OCI-M2 (cell line): Measurements from ENCODE around the gene ARID4B.
"Not testable (repeated sequence)": the region's sequence is repeated elsewhere in the genome, so short reads cannot be mapped to it uniquely, and the experiment has no call there.

ENCODE experiments used
- DNase-seq: peaks from one replicate; lab custom pipeline; 2025; ENCODE audit not compliant: unreplicated experiment; lab: John Stamatoyannopoulos, UW

Gene ARID4B

DNA sequence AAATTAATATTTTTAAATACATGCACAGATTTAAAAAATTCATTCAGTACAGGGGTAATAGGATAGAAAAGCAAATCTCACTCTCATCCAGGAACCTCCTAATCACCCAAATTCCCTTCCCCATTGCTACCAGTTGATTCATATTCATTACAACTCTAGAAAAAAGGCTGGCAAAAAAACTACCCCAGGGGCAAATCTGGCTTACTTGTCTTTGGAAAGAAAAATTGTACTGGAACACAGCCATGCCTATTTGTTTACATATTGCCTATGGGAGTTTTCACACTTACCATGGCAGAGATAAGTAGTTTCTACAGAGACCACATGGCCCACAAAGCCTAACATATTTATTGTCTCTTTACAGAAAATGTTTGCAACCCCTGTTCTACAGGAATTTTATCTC is 158.0 kb downstream of the ARID4B start:
- DNase-seq: no peak

DNA sequence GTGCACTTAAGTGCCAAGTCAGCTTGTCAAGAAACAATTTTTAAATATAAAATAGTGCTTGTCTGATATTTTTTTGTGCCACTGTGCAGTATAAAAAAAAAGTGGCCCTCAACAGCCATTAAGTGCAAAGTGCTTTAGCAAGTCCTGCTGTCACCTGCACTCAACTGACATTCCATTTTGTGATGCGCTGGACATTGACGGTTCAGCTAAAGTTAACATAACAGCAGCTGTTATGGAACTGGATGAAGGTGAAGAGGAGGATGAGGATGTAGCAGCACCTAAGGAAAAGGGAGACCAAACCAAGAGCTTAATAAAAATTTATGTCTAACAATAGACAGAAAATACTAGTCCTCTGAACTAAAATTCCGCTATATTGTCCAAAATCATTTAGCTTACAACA is 159.6 kb downstream of the ARID4B start:
- DNase-seq: no peak

DNA sequence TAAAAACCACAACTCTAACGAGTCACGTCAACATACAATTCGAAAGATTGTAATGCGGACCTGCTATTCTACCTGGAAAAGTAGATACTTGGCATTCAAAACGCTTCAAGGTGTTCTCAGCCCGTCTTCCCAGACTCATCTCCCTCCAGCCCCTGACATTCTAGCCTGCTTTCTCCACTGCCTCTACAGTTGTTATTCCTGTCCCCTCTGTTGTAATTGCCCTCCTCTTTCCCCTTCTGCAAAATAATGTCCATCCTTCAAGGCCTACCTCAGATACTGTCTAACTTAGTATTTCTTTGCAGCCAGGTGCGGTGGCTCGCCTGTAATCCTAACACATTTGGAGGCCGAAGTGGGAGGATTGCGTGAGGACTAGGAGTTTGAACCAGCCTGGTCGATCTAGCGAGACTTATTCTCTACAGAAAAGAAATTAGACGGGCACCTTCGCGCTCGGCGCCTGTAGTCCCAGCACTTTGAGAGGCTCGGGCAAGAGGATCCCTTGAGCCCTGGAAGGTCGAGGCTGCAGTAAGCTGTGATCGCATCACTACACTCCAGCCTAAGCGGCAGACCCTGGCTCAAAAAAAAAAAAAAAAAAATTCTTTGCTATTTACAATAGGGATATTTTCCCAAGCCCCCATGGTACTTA is 166.2 kb downstream of the ARID4B start:
- DNase-seq: no peak

GRCh38 chr1:235160957-235161684 is 166.9 kb downstream of the ARID4B start, which contains the start of gene RBM34:
Gene RBM34, minus strand, starts transcription at chr1:235161250. Its CDS starts 24 bp downstream, at chr1:235161226.
- DNase-seq: no peak

DNA sequence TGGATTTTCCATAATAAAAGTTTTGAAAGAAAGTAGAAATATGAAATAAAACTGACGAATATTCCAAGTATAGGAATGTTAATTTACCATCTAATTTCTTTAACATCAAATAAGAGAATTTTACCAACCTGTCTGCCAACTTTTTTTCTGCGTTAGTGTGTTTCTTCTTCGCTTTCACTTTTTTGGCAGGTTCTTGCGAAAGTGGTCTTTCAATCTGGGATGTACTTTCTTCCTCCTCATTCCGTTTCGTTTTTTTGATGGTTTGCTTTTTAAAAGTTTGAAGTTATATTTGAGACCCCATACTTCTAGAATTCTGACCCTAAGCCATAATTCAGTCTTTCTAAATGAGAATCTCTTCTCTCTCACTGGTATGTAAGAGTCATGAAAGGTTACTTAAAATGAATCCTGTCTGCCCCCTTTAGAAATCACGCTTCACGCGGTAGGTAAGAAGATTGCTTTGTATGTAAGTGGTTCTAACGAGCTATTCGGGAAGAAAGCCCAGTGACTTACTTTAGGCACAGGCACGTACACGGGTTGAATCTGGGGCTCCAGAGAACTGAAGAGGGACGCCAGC is 167.5 kb downstream of the ARID4B start:
- DNase-seq: no peak

- not testable (repeated sequence) for DNase-seq
These were observed 168.0 kb downstream of the ARID4B start for GRCh38 chr1:235159930-235160329.

GRCh38 chr1:235159284-235159683 is 168.7 kb downstream of the ARID4B start:
- DNase-seq: not testable (repeated sequence)

- DNase-seq: no peak
These were observed 169.3 kb downstream of the ARID4B start for GRCh38 chr1:235158680-235159079.

GRCh38 chr1:235157150-235157549 is 170.8 kb downstream of the ARID4B start:
- DNase-seq: no peak

GRCh38 chr1:235156740-235157139 is 171.2 kb downstream of the ARID4B start:
- DNase-seq: no peak

DNA sequence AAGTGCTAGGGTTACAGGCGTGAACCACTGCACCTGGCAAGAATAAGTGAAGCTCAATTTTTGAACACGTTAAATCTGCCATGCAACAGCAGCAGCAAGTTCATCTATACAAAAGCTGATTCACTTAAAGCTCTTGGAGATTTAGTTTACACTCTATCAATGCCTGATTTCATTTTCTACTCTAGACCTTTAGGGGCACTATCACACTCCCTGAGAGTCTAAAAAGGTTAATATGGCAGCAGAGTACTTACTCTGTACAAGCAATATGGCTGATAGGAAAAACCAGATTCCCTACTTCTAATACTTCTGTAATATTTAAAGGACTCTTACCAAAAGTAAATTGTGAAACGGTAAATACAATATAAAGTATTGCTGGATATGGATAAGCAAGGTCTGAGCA is 171.7 kb downstream of the ARID4B start:
- no peak for DNase-seq

DNA sequence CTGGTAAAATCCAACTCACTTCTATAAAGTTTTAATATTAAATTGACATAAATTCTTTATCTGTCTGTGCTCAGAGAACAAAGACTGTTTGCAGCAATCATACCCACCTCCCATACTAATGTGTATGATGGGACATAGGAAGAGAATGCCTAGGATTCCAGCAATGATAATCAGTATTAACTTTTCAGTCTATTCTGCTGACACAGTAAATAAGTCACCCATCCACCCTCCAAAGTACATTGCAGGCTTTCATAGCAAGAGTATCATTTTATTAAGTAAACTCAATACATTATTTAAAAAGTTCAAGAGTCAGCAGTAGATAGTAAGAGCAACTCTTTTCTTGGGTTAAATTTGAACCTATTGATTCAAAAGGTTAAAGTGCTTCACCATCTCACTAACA is 175.7 kb downstream of the ARID4B start:
- no peak for DNase-seq

- no peak for DNase-seq
These were observed 176.9 kb downstream of the ARID4B start for GRCh38 chr1:235151033-235151432.

GRCh38 chr1:235149824-235150223 is 178.2 kb downstream of the ARID4B start:
- DNase-seq: no peak

GRCh38 chr1:235147269-235147668 is 180.7 kb downstream of the ARID4B start:
- DNase-seq: no peak

DNA sequence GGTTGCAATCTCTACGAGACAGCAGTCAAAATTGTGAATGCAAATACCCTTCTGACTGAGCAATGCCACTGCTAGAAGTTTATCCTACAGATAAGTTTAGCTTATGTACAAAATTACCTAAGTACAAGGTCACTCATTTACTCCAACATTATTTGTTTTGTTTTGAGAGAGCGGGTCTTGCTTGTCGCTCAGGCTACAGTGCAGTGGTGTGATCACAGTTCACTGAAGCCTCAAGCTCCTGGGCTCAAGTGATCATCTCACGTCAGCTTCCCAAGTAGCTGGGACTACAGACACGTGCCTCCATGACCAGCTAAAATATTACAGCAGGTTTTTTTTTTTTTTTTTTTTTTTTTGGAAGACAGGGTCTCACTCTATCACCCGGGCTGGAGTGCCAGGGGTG is 182.3 kb downstream of the ARID4B start:
- no peak for DNase-seq

- DNase-seq: no peak
These were observed 185.0 kb downstream of the ARID4B start for GRCh38 chr1:235142991-235143390.

GRCh38 chr1:235139315-235139714 is 188.7 kb downstream of the ARID4B start:
- DNase-seq: no peak

DNA sequence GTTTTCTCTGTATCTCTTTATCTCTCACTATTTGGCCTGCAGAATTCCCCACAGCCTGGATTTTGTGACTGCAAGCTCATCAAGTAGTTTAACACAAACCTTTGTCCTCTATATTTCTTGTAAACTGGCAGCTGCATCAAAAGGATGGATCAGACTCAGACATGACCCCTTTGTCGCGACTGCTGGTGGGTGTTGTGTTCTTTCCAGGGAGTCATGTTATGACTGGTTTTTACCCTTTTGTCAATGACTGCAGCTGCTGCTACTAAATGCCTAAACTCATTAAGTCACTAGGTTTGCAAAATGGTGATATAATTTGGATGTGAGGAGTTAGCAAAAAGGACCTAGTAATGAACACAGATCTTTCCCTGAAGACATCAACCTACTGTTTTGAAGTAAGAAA is 189.2 kb downstream of the ARID4B start:
- no peak for DNase-seq

DNA sequence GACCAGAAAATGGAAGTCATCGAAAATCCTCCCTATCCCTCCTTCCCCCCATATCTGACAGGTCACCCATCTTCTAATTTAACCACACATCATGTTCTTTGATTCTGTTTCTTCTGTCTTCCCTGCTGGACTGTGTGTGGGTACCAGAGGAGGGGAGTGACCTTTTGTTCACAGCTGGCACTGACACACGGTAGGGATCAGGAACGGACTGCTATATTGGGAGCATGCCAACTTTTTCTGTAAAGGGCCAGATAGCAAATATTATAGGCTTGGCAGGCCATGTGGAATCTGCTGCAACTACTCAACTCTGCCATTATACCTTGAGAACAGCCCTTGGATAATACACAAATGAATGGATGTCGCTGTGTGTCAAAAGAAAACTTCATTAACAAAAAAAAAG is 191.9 kb downstream of the ARID4B start:
- no peak for DNase-seq

GRCh38 chr1:235134171-235134570 is 193.8 kb downstream of the ARID4B start:
- no peak for DNase-seq

DNA sequence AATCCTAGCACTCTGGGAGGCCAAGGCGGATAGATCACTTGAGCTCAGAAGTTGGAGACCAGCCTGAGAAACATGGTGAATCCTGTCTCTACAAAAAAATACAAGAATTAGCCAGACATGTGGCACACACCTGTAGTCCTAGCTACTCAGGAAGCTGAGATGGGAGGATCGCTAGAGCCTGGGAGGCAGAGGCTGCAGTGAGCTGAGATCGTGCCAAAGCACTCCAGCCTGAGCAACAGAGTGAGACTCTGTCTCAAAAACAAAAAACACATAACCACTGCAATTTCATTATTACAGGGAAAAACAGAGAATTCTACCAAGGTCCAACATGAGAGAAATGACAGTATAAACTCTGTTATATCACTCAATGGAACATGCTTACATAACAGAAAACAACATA is 194.9 kb downstream of the ARID4B start:
- DNase-seq: no peak
